GM18873 (cell line): ENCODE measurements around the gene FOXA1.

Source experiments
- ATAC-seq: cut with Tn5 transposase; IDR thresholded peaks from one replicate; pipeline ENCODE4 v1.9.1; 2021; ENCODE audit warnings: mild to moderate bottlenecking, moderate library complexity, moderate number of reproducible peaks; ENCODE audit not compliant: unreplicated experiment, low FRiP score

Gene FOXA1

GRCh38 chr14:37602605-37603453, 7.8 kb upstream of the FOXA1 start:
- no peak for ATAC-seq

GRCh38 chr14:37601865-37602264, 6.8 kb upstream of the FOXA1 start:
- ATAC-seq = no peak

GRCh38 chr14:37600880-37601741, 6.1 kb upstream of the FOXA1 start:
- ATAC-seq = no peak

- ATAC-seq = no peak
Observed at GRCh38 chr14:37599507-37600368, 4.7 kb upstream of the FOXA1 start.

GRCh38 chr14:37598747-37599506, 3.9 kb upstream of the FOXA1 start:
- ATAC-seq = no peak

- ATAC-seq = no peak
Observed at GRCh38 chr14:37597914-37598746, 3.1 kb upstream of the FOXA1 start.

GRCh38 chr14:37597538-37597913, 2.5 kb upstream of the FOXA1 start:
- no peak for ATAC-seq

GRCh38 chr14:37596790-37597472, 1.9 kb upstream of the FOXA1 start:
- no peak for ATAC-seq

- ATAC-seq = peak; percentile 66
Observed at GRCh38 chr14:37595809-37596621, 966 bp upstream of the FOXA1 start.

- no peak for ATAC-seq
Observed at GRCh38 chr14:37594238-37594970, 645 bp downstream of the FOXA1 start.

- no peak for ATAC-seq
Observed at GRCh38 chr14:37593511-37594237, 1.4 kb downstream of the FOXA1 start.

GRCh38 chr14:37592482-37593408, 2.3 kb downstream of the FOXA1 start:
- no peak for ATAC-seq

GRCh38 chr14:37591941-37592481, 3.0 kb downstream of the FOXA1 start:
- ATAC-seq = no peak

GRCh38 chr14:37591311-37591940, 3.6 kb downstream of the FOXA1 start:
- no peak for ATAC-seq
